Astrocyte (in vitro differentiated cells and primary cell): ENCODE data around the gene ATRIP. TPM values are rescaled to one million over a fixed set of nuclear protein-coding genes. Genes with fewer than 3 reads are reported as not detected.

Source experiments
- DNase-seq: peaks from one replicate; pipeline ENCODE4 v3.0.0-alpha.2; 2010; ENCODE audit warnings: low read depth
- FAIRE-seq: peaks from 2 replicates; lab custom pipeline; 2011; peaks lifted over from hg19 to GRCh38; lab: Jason Lieb, UNC
- H2AFZ ChIP-seq: 2 replicates; pipeline ENCODE4 v1.6.0; 2012; ENCODE audit warnings: low read depth, low read length, inconsistent platforms
- H3K27ac ChIP-seq: 2 replicates; pipeline ENCODE4 v1.5.1; 2011; ENCODE audit warnings: low read depth, low read length, inconsistent platforms
- H3K27me3 ChIP-seq: 2 replicates; pipeline ENCODE4 v1.6.0; 2011; ENCODE audit warnings: low read length, inconsistent platforms; ENCODE audit not compliant: insufficient read depth
- H3K36me3 ChIP-seq: 2 replicates; pipeline ENCODE4 v1.5.1; 2011; ENCODE audit warnings: low read length, inconsistent platforms; ENCODE audit not compliant: insufficient read depth
- H3K4me1 ChIP-seq: 2 replicates; pipeline ENCODE4 v1.5.1; 2011; ENCODE audit warnings: low read length, inconsistent platforms; ENCODE audit not compliant: insufficient read depth
- H3K4me2 ChIP-seq: 2 replicates; pipeline ENCODE4 v1.6.0; 2012; ENCODE audit warnings: low read length, inconsistent platforms
- H3K4me3 ChIP-seq: 2 replicates; pipeline ENCODE4 v1.5.1; 2011; ENCODE audit warnings: low read depth, mild to moderate bottlenecking, low read length, inconsistent platforms; ENCODE audit not compliant: insufficient read depth
- H3K79me2 ChIP-seq: 2 replicates; pipeline ENCODE4 v1.6.0; 2012; ENCODE audit warnings: mild to moderate bottlenecking, low read length, inconsistent platforms; ENCODE audit not compliant: insufficient read depth
- H3K9ac ChIP-seq: 2 replicates; pipeline ENCODE4 v1.6.0; 2012; ENCODE audit warnings: mild to moderate bottlenecking, low read length, inconsistent platforms
- H3K9me3 ChIP-seq: 2 replicates; pipeline ENCODE4 v1.5.1; 2012; ENCODE audit warnings: low read depth, mild to moderate bottlenecking, low read length, inconsistent platforms; ENCODE audit not compliant: insufficient read depth
- H4K20me1 ChIP-seq: 2 replicates; pipeline ENCODE4 v1.6.0; 2012; ENCODE audit warnings: low read length, inconsistent platforms; ENCODE audit not compliant: insufficient read depth
- H3K27ac Mint-ChIP-seq: one replicate; pipeline ENCODE4 v1.8.0; 2021; ENCODE audit warnings: mild to moderate bottlenecking, mixed read lengths; ENCODE audit not compliant: unreplicated experiment
- H3K27me3 Mint-ChIP-seq: one replicate; pipeline ENCODE4 v1.8.0; 2021; ENCODE audit warnings: low read depth, mixed read lengths; ENCODE audit not compliant: unreplicated experiment
- H3K36me3 Mint-ChIP-seq: one replicate; pipeline ENCODE4 v1.8.0; 2021; ENCODE audit warnings: low read depth, mixed read lengths; ENCODE audit not compliant: unreplicated experiment
- H3K4me1 Mint-ChIP-seq: one replicate; pipeline ENCODE4 v1.8.0; 2021; ENCODE audit warnings: low read depth, mixed read lengths; ENCODE audit not compliant: unreplicated experiment
- H3K4me3 Mint-ChIP-seq: one replicate; pipeline ENCODE4 v1.8.0; 2021; ENCODE audit warnings: mild to moderate bottlenecking, moderate library complexity, mixed read lengths; ENCODE audit not compliant: unreplicated experiment
- H3K9me3 Mint-ChIP-seq: one replicate; pipeline ENCODE4 v1.8.0; 2021; ENCODE audit warnings: mild to moderate bottlenecking, mixed read lengths; ENCODE audit not compliant: unreplicated experiment
- CTCF ChIP-seq: IDR thresholded peaks from 2 replicates; pipeline ENCODE4 v1.5.1; 2011; ENCODE audit warnings: low read depth, mild to moderate bottlenecking, inconsistent platforms, low read length, moderate library complexity; ENCODE audit not compliant: insufficient read depth
- EZH2 ChIP-seq: IDR thresholded peaks from 2 replicates; pipeline ENCODE4 v1.6.1; 2012; ENCODE audit warnings: mild to moderate bottlenecking, low read length, inconsistent platforms; ENCODE audit not compliant: insufficient read depth
- total RNA-seq: library from RNA; stranded (reverse); gene quantifications from 2 replicates; pipeline ENCODE4 v1.2.1, GENCODE V29; 2021

The ATRIP gene
- total RNA-seq, 1 donor from 2014 or later: 6.2 TPM

- peak overlapping the region; percentile 49 for H2AFZ ChIP-seq
Measured at GRCh38 chr3:48465531-48466378, 19.2 kb downstream of the ATRIP start.

GRCh38 chr3:48466386-48467109, 20.0 kb downstream of the ATRIP start:
- Histone ChIP-seq H3K36me3 (peaks cover 9% of the 10 kb centered on the region), H3K27ac (peak overlapping the region; percentile 100), H4K20me1 (peaks cover 14% of the 10 kb centered on the region), H3K4me1 (peaks cover 26% of the 10 kb centered on the region), H3K27me3 (no peaks in the 10 kb centered on the region), H3K79me2 (peaks cover 53% of the 10 kb centered on the region), H3K9me3 (no peaks in the 10 kb centered on the region), H3K4me3 (peak overlapping the region; percentile 61), H2AFZ (peak overlapping the region; percentile 34), H3K9ac (peak overlapping the region; percentile 97), H3K4me2 (peak overlapping the region; percentile 87)
- FAIRE-seq (no peak), DNase-seq (no peak)
- Mint-ChIP-seq H3K27ac (peak overlapping the region; percentile 83), H3K36me3 (peaks cover 14% of the 10 kb centered on the region), H3K27me3 (no peaks in the 10 kb centered on the region), H3K4me3 (no peak overlapping the region), H3K9me3 (no peaks in the 10 kb centered on the region), H3K4me1 (peaks cover 14% of the 10 kb centered on the region)
- TF ChIP-seq CTCF: no peak
- no peak for TF ChIP-seq EZH2

More at GRCh38 chr3:48465531-48466378, 19.2 kb downstream of the ATRIP start:
- H3K9me3 ChIP-seq: no peaks in the 10 kb centered on the region
- H3K9me3 Mint-ChIP-seq: no peaks in the 10 kb centered on the region
- H3K36me3 ChIP-seq: peaks cover 16% of the 10 kb centered on the region
- H3K27ac ChIP-seq: peak overlapping the region; percentile 100
- H3K4me3 ChIP-seq: peak overlapping the region; percentile 61
- peaks cover 46% of the 10 kb centered on the region for H3K79me2 ChIP-seq
- H3K4me3 Mint-ChIP-seq: peak overlapping the region; percentile 31
- H3K4me1 Mint-ChIP-seq: peaks cover 14% of the 10 kb centered on the region
- peak overlapping the region; percentile 97 for H3K9ac ChIP-seq
- peaks cover 26% of the 10 kb centered on the region for H3K4me1 ChIP-seq
- H3K27me3 Mint-ChIP-seq: no peaks in the 10 kb centered on the region
- peaks cover 14% of the 10 kb centered on the region for H4K20me1 ChIP-seq
- H3K4me2 ChIP-seq: peak overlapping the region; percentile 87
- no peaks in the 10 kb centered on the region for H3K27me3 ChIP-seq
- DNase-seq: peak; percentile 100
- TF ChIP-seq CTCF (peak; percentile 45), EZH2 (no peak)
- H3K36me3 Mint-ChIP-seq: peaks cover 19% of the 10 kb centered on the region
- H3K27ac Mint-ChIP-seq: peak overlapping the region; percentile 94
- peak; percentile 98 for FAIRE-seq
